Measurements from ENCODE around the gene GCNA. TPM values are rescaled to one million over a fixed set of nuclear protein-coding genes. Genes with fewer than 3 reads are reported as not detected.

GCNA gene
- polyA plus RNA-seq, 2 of the 4 experiments (the other 2 are of a cell fraction): 1.4 to 1.7 TPM

DNA sequence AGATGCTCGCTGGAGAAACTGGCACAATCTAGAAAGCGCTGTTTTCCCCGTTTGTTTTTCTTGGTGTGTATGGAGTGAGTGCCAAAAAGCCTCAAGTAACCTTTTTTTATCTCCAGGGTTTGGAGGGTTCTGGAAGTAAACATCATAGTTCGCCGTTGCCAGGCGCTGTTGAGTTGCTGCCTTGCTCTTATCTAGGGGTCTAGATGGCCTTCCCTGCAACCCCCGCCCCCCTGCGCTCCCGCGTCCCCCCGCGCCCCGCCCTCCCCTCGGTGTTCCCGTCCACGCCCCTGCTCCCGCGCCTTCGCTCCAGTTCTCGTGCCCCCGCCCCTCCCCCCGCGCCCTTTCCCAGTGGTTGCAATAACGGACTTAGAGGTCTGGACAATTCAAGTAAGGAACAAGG lies 555 bp upstream of the GCNA start:
- no peak overlapping the region for H3K27ac ChIP-seq
- ChIA-PET POLR2A (no interaction called here), CTCF (no interaction called here)
- no peak overlapping the region for H3K4me2 ChIP-seq
- peaks cover 13% of the 10 kb centered on the region for H3K4me1 ChIP-seq
- FAIRE-seq (no peak), DNase-seq (ENCODE audit: low read depth in 1 of 2, low spot score in 1 of 2) (no peak), ATAC-seq (no peak)
- no peak overlapping the region for H3K4me3 ChIP-seq
- TF ChIP-seq HEYL (CRISPR knock-in tag; IDR thresholded peaks at IDR 0.05): no peak
- no peaks in the 10 kb centered on the region for H3K9me3 ChIP-seq
- WGBS (ENCODE audit: missing lambda C conversion rate): 93% methylated on average over 20 of the region's 24 CpGs

DNA sequence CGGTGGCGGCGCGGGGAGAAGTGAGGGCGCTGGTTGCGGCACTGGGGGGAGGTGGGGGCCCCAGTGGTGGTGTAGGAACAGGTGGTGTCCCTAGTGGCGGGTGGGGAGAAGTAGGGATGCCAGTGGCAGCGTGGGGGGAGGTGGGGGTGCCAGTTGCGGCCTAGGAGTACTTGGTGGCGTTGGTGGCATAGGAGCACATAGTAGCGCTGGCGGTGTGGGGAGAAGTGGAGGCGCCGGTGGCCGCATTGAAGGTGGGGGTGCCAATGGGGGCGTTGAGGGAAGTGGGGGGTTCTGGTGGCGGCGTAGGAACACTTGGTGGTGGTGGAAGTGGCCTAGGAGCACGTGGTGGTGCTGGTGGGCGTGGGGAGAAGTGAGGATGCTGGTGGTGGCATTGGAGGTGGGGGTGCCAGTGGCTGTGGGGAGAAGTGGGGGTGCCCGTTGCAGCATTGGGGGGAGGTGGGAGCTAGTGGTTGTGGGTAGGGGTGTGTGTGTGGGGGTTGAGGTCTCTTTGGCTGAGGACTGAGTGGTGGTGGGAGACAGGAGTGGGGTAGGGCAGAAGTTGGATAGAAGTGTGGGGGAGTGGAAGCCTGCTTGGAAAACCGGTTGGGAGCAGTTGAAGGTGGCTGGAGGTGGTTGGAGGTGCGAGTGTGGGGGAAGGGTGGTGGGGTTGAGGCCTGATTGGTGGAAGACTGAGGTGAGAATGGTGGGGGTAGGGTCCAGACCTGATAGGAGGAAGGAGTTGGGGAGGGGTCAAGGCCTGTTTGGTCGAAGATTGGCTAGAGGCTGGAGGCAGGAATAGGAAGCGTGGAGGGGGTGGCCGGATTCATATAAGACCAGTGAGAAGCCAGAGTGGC lies 1.1 kb downstream of the GCNA start:
- TF ChIP-seq POLR2AphosphoS2 (conservative IDR thresholded peaks at IDR 0.05; ENCODE audit: low read length): no peak
- no peak for TF ChIP-seq HDAC2 (IDR thresholded peaks at IDR 0.05)
- TF ChIP-seq, protein P1, sequence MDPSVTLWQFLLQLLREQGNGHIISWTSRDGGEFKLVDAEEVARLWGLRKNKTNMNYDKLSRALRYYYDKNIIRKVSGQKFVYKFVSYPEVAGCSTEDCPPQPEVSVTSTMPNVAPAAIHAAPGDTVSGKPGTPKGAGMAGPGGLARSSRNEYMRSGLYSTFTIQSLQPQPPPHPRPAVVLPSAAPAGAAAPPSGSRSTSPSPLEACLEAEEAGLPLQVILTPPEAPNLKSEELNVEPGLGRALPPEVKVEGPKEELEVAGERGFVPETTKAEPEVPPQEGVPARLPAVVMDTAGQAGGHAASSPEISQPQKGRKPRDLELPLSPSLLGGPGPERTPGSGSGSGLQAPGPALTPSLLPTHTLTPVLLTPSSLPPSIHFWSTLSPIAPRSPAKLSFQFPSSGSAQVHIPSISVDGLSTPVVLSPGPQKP (IDR thresholded peaks at IDR 0.05; ENCODE audit: low read depth, low read length): no peak
- no peak for TF ChIP-seq NPAS2 (CRISPR knock-in tag; IDR thresholded peaks at IDR 0.05; ENCODE audit: borderline replicate concordance)
- TF ChIP-seq, protein P2, sequence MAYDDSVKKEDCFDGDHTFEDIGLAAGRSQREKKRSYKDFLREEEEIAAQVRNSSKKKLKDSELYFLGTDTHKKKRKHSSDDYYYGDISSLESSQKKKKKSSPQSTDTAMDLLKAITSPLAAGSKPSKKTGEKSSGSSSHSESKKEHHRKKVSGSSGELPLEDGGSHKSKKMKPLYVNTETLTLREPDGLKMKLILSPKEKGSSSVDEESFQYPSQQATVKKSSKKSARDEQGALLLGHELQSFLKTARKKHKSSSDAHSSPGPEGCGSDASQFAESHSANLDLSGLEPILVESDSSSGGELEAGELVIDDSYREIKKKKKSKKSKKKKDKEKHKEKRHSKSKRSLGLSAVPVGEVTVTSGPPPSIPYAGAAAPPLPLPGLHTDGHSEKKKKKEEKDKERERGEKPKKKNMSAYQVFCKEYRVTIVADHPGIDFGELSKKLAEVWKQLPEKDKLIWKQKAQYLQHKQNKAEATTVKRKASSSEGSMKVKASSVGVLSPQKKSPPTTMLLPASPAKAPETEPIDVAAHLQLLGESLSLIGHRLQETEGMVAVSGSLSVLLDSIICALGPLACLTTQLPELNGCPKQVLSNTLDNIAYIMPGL (CRISPR knock-in tag; IDR thresholded peaks at IDR 0.05; ENCODE audit: borderline replicate concordance): no peak
- TF ChIP-seq, protein P3, sequence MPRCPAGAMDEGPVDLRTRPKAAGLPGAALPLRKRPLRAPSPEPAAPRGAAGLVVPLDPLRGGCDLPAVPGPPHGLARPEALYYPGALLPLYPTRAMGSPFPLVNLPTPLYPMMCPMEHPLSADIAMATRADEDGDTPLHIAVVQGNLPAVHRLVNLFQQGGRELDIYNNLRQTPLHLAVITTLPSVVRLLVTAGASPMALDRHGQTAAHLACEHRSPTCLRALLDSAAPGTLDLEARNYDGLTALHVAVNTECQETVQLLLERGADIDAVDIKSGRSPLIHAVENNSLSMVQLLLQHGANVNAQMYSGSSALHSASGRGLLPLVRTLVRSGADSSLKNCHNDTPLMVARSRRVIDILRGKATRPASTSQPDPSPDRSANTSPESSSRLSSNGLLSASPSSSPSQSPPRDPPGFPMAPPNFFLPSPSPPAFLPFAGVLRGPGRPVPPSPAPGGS (IDR thresholded peaks at IDR 0.05): no peak
- TF ChIP-seq NR3C1 (IDR thresholded peaks at IDR 0.05): no peak
- TF ChIP-seq CEBPB (IDR thresholded peaks at IDR 0.05): no peak
- TF ChIP-seq, protein P4, sequence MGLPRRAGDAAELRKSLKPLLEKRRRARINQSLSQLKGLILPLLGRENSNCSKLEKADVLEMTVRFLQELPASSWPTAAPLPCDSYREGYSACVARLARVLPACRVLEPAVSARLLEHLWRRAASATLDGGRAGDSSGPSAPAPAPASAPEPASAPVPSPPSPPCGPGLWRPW (IDR thresholded peaks at IDR 0.05): no peak
- no peak for TF ChIP-seq EP300 (IDR thresholded peaks at IDR 0.05)
- TF ChIP-seq SMC3 (IDR thresholded peaks at IDR 0.05): no peak
- no peak overlapping the region for H3K4me2 ChIP-seq
- ATAC-seq (no peak; a peak in 1 of 6 replicates), DNase-seq (ENCODE audit: low read depth in 1 of 2, low spot score in 1 of 2) (no peak), FAIRE-seq (no peak)
- ChIA-PET CTCF (no interaction called here), POLR2A (no interaction called here)
- no peaks in the 10 kb centered on the region; the same call in 2 of the 3 replicates for H3K4me1 ChIP-seq
- H3K27ac ChIP-seq: no peak overlapping the region
- 93% methylated on average over 22 of the region's 26 CpGs for WGBS (ENCODE audit: missing lambda C conversion rate)
- no peak overlapping the region for H3K4me3 ChIP-seq
- H3K9me3 ChIP-seq: no peaks in the 10 kb centered on the region

GRCh38 chrX:71579990-71580380 lies 1.7 kb downstream of the GCNA start:
- ATAC-seq: peak in 1 of 2 experiments; percentile 50; a peak in 1 of 6 replicates
- no peak for DNase-seq (ENCODE audit: low read depth in 1 of 2, low spot score in 1 of 2)
- Histone ChIP-seq H3K27ac (no peak overlapping the region), H3K4me1 (no peaks in the 10 kb centered on the region), H3K4me2 (no peak overlapping the region), H3K9me3 (no peaks in the 10 kb centered on the region), H3K4me3 (no peak overlapping the region)
- 95% methylated on average over 7 of the region's 7 CpGs for WGBS (ENCODE audit: missing lambda C conversion rate)
- no peak for FAIRE-seq
- ChIA-PET CTCF (no interaction called here), POLR2A (no interaction called here)
- TF ChIP-seq CBX2 (IDR thresholded peaks at IDR 0.05; ENCODE audit: borderline replicate concordance, low read depth) (no peak), JUN (IDR thresholded peaks at IDR 0.05) (no peak), REST (IDR thresholded peaks at IDR 0.05) (no peak), HOXA7 (CRISPR knock-in tag; IDR thresholded peaks at IDR 0.05) (no peak), PBX3 (IDR thresholded peaks at IDR 0.05) (no peak), FOSB (CRISPR knock-in tag; IDR thresholded peaks at IDR 0.05) (no peak), EHF (CRISPR knock-in tag; IDR thresholded peaks at IDR 0.05) (no peak), ZFP36 (IDR thresholded peaks at IDR 0.05; ENCODE audit: borderline replicate concordance, partially characterized antibody) (no peak), ZNF302 (CRISPR knock-in tag; IDR thresholded peaks at IDR 0.05) (no peak), PHF8 (IDR thresholded peaks at IDR 0.05; ENCODE audit: borderline replicate concordance, low read depth) (no peak), JUNB (IDR thresholded peaks at IDR 0.05) (no peak)
- TF ChIP-seq, protein P5, sequence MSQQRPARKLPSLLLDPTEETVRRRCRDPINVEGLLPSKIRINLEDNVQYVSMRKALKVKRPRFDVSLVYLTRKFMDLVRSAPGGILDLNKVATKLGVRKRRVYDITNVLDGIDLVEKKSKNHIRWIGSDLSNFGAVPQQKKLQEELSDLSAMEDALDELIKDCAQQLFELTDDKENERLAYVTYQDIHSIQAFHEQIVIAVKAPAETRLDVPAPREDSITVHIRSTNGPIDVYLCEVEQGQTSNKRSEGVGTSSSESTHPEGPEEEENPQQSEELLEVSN (IDR thresholded peaks at IDR 0.05; ENCODE audit: borderline replicate concordance, low read depth): no peak
